Measurements from ENCODE around the gene ABCB8.

The ABCB8 gene

DNA sequence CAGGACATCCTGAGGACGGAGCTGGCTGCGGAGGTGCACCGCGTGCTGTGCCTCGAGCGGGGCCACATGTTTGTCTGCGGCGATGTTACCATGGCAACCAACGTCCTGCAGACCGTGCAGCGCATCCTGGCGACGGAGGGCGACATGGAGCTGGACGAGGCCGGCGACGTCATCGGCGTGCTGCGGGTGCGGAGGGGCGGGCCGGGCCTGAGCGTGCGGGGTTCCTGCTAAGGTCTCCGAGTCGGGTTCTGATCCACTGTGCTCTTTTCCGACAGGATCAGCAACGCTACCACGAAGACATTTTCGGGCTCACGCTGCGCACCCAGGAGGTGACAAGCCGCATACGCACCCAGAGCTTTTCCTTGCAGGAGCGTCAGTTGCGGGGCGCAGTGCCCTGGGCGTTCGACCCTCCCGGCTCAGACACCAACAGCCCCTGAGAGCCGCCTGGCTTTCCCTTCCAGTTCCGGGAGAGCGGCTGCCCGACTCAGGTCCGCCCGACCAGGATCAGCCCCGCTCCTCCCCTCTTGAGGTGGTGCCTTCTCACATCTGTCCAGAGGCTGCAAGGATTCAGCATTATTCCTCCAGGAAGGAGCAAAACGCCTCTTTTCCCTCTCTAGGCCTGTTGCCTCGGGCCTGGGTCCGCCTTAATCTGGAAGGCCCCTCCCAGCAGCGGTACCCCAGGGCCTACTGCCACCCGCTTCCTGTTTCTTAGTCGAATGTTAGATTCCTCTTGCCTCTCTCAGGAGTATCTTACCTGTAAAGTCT, 14.3 kb upstream of the ABCB8 start:
- H3K4me3 ChIP-seq (ENCODE audit: low read depth, low read length), result no peak overlapping the region

DNA sequence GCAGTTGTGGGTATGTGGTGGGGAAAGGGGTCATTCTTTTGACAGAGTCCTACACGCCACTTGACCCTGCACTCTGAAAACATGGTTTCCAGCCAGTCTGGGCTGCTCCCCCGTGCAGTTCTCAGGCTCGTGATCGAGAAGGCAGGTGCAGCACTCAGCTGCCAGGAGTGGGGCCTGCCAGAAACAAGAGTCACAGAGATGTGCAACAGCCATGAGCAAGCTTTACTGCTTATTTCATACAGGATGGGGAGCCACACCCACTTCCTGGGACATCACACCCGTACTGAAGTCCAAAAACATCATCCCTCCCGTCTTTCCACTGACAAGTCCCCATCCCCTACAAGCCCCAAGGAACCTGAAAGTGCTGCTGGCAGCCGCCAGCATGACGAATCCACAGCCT, 13.3 kb upstream of the ABCB8 start:
- no peak overlapping the region for H3K4me3 ChIP-seq (ENCODE audit: low read depth, low read length)

DNA sequence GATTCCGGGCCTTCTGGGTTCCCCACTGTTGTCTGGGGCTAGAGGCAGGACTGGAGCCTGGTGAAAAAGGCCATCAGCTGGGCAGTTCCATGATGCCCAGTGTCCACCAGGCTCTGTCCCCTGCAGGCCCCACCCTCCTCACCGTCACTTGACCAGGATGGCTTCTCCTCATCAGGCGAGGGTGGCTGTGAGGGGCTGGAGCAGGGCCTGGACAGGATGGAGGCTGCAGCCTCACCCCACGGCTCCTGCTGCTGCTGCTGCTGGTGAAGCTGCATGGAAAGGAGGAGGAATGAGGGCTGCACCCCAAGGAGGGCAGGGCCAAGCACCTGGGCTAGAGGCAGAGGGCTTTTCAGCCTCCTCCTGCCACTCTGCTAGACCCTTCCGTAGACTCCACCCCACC, 12.3 kb upstream of the ABCB8 start:
- H3K4me3 ChIP-seq (ENCODE audit: low read depth, low read length), result no peak overlapping the region

DNA sequence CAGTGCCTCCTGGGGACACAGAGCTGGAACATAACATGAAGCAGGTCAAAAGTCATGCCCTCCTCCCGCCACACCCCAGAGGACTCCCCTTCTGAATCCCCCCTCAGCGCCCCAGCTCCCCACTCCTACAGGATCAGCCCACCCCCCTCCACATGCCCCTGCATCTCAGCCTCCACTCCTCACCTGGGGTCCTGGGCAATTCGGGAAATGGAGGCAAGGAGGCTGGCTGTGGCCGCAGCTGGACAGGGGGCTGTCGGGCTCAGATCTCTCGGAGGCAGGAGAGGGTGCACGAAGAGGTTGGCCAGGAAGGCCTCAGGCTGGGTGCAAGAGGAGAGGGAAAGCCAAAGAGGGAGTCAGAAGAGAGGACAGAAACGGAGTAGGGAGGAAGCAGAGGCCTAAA, 11.7 kb upstream of the ABCB8 start:
- H3K4me3 ChIP-seq (ENCODE audit: low read depth, low read length), result no peak overlapping the region

DNA sequence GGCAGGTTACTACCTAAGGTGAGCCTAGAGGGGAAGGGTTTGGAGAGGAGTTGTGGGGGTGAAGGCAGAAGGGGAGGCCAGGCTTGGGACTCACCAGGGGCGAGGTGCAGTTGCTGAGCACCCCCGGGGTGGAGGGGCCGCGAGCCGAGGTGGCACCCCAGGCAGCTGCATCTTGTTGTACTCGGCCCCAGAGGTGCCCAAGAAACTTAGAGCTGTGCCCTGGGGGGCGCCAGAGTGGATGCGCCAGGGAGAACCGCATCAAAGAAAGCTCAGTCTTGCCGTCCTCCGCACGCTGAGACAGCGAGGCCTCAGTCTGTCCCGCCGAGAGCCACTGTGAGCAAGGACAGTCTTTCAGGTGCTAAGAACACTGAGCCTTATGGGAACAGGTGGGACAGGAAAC, 11.3 kb upstream of the ABCB8 start:
- H3K4me3 ChIP-seq (ENCODE audit: low read depth, low read length), result no peak overlapping the region

DNA sequence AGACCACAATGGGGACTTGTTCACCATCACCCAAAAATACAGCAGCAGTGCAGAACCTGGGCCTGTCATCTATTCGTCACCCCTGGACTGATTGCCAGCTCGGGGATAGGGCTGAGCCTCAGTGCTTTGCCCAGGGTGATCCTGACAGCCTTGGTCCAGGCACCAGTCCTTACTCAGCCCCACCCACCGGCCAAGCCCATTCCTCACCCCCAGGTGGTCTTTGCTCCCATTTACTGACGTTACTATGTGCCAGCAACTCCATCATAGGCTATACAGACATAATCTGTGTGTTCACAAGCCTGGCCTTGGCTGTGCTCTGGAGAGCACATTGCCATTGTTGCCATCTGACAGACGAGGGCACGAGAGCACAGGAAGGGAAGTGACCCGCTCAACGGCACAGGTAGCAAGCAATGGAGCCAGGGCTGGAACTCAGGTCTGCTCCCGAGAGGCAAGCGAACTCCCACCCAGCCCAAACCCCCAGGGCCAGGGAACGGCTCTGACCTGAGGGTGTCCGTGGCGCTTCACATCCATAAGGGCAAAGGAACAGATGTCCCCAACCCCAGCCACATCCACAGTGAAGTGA, 10.8 kb upstream of the ABCB8 start:
- no peak overlapping the region for H3K4me3 ChIP-seq (ENCODE audit: low read depth, low read length)

DNA sequence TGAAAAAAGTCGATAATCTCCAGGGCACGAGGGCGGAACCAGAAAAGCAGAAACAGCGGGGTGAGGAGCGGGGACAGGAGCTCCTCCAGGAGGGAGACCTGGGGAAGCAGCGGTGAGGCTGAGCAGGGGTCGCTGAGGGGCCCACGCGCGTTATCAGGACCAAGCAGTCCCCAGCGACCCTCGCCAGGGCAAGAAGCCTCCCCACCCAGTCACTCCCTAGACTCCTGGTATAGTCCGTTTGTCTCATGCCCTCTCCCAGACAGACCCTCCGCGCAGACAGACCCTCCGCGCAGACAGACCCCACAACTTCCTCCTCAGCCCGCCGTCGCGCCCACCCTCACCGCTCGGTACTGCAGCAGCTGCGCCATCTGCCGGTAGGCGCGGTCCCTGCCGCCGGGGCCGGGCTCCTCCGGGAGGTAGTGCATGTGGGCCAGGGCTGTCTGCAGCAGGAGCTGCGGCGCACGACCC, 10.3 kb upstream of the ABCB8 start:
- peak overlapping the region; percentile 17 for H3K4me3 ChIP-seq (ENCODE audit: low read depth, low read length)

DNA sequence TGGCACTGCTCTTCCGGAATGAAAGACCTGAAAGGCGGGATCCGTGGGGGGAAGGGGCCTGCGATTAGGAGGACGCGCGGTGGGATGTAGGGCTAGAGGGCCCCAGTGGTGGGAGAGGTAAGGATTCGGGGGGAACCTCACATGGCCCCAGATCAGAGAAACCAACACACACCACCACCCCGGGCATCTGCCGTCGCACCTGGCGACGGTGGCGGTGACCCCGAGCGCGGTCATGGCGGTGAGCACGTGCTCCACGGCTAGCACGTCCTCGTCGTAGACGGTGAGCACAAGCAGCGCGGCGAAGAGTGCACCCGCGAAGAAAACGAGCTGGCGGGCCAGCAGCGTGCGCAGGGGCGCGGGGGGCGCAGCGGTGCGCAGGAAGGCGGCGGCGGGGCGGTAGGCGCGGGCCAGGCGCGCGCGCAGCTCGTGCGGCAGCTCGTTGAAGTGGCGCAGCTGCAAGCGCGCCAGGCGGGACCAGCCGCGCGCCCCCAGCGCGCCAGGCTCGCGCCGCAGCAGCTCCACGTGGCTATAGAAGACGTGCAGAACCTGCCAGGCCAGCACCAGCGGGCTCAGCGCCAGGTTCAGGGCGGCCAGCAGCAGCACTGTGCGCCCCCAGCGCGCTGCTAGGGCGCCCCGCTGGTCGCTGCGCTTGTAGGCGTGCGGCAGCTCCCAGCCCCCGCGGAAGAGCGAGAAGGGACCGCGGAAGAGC, 9.7 kb upstream of the ABCB8 start:
- H3K4me3 ChIP-seq (ENCODE audit: low read depth, low read length), result no peak overlapping the region

DNA sequence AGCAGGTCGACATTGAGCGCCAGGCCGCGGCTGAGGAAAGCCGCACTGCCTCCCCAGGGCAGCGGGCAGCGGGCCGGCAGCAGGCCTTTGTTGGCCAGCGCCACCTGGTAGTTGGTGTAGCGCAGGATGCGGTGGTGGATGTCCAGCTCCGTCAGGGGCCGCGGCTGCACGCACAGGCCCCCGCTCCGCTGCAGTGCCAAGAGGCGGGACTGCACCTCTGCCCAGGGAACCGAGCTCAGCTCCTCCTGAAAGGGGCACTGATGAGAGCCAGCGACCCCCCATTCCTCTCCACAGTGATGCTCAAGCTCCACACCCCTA, 9.2 kb upstream of the ABCB8 start:
- no peak overlapping the region for H3K4me3 ChIP-seq (ENCODE audit: low read depth, low read length)

DNA sequence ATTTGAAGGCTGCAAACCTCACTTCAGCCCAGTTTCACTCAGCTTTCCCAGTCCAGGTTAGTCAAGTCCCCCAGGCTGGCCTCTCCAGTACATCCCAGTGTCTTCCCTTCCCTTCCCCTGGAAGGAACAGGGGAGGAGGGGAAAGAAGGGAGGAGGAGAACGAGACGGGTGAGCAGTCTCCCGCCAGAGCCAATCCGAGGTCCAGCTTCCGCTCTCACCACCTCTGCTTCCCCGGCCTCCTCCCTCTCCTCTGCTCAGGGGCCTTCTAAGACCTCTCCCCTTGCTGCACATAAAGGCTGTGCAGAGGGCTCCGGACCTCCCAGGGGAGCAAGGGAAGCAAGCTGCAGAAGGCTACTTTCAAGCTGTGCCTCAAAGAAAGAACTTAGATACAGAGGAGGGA, 8.0 kb upstream of the ABCB8 start:
- H3K4me3 ChIP-seq (ENCODE audit: low read depth, low read length), result no peak overlapping the region

DNA sequence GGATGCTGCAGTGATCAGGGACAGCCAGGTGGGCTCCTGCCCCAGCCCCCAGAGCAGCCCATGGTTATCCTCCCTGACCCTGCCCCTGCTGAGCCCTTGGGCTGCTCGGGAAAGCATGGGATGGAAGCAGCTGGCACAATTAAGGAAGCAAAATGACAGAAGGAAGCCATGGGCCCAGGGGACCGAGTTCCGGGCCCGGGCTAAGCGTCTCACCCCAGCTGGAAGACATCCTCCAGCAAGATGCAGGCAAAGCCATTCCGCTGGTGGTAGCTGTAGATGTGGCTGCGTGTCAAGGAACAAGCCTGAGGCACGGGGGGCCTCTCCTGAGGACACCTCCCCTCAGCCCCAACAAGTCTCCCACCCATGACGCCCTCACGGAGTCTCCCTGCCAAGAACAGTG, 5.0 kb upstream of the ABCB8 start:
- no peak overlapping the region for H3K4me3 ChIP-seq (ENCODE audit: low read depth, low read length)

DNA sequence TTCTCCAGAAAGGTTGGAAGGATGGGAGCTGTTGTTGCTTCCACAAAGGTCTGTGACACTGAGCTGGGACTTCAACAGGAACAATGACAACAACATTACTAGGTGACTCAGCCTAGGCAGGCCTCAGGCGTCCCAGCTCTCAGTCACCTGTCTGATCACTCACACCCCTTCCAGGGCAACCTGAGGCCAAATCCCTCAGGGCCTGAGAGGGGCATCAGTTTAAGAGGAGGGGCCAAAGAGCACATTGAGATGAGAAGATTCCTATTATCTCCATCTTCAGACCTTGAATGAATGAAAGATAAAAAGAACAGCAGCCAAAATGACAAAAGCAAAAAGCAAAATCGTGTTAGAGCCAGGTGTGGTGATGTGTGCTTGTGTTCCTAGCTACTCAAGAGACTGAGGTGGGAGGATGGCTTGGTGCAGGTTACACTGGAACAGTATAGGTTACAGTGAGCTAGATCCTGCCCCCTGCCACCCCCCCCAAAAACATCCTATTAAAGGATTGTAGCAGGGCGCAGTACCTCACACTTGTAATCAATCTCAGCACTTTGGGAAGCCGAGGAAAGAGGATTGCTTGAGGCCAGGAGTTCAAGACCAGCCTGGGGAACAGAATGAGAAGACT, 3.7 kb upstream of the ABCB8 start, which contains the start of gene ATG9B:
TSS of gene ATG9B (minus strand) at position 60 of the 622 bp plus-strand sequence. CDS start 71 bp downstream, outside the sequence.
- H3K4me3 ChIP-seq (ENCODE audit: low read depth, low read length), result no peak within 1 kb of the TSS

DNA sequence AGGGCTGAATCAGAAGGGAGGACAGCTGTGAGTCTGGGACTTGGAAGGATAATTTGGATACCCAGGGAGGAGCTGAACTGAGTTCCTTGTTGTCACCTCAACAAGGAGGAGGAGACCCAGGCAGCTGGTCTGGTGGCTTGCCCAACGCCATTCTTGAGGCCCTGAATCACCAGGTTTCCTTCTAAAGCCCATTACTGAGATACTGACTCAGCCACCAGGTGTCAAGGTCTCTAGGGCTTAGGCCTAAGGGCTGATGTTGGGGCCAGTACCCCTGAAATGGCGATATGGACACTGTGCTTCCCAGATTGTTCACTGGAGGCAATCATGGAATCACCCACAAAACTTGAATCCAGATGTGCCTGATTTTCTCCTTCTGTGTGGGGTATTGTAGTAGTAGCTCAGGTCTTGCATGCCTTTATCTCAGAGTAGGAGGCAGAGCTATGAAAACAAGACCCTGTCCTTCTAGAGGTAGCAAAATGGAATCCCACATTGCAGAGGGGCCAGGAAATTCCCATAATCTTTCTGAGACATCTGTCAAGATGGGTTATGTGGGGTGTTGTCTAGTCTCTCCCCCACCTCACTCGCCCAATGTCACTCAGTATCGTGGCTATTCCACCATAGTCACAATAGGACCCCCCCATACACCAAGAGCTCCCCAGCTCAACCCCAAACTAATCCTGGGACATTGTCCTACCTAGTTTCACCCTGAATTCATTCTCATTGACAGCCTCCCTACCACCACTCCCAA, 2.2 kb upstream of the ABCB8 start:
- H3K4me3 ChIP-seq (ENCODE audit: low read depth, low read length), result no peak overlapping the region

DNA sequence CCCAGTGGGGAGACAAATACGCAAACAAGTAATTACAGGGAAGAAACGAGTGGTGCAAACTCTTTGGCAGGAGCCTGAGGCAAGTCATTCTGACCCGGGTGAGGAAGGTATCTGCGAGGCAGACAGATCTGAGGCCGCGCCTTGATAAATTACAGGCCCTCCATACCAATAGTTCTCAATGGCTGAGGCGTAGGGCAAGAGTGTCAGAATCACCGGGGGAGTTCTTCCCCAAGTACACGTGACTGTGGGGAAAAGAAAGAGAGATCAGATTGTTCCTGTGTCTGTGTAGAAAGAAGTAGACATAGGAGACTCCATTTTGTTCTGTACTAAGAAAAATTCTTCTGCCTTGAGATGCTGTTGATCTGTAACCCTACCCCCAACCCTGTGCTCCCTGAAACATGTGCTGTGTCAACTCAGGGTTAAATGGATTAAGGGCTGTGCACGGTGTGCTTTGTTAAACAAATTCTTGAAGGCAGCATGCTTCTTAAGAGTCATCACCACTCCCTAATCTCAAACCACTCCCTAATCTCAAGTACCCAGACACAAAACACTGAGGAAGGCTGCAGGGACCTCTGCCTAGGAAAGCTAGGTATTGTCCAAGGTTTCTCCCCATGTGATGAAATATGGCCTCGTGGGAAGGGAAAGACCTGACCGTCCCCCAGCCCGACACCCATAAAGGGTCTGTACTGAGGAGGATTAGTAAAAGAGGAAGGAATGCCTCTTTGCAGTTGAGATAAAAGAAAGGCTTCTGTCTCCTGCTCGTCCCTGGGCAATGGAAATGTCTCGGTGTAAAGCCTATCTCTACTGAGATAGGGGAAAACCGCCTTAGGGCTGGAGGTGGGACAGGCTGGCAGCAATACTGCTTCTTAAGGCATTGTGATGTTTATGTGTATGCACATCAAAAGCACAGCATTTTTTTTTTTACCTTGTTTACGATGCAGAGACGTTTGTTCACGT, 1.2 kb upstream of the ABCB8 start:
- peak overlapping the region; percentile 89 for H3K4me3 ChIP-seq (ENCODE audit: low read depth, low read length)

DNA sequence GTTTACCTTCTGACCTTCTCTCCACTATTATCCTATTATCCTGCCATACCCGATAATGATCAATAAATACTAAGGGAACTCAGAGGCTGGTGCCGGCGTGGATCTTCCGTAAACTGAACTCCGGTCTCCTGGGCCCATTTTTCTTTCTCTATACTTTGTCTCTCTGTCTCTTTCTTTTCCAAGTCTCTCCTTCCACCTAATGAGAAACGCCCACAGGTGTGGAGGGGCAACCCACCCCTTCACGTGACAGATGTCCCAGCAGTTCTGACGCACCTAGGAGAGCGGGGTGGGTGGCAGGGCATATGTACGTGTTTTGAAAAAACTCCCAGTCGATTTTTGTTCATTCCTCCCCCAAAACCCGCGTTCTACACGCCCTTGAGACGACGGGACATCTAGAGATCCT, 521 bp upstream of the ABCB8 start:
- peak overlapping the region; percentile 89 for H3K4me3 ChIP-seq (ENCODE audit: low read depth, low read length)

DNA sequence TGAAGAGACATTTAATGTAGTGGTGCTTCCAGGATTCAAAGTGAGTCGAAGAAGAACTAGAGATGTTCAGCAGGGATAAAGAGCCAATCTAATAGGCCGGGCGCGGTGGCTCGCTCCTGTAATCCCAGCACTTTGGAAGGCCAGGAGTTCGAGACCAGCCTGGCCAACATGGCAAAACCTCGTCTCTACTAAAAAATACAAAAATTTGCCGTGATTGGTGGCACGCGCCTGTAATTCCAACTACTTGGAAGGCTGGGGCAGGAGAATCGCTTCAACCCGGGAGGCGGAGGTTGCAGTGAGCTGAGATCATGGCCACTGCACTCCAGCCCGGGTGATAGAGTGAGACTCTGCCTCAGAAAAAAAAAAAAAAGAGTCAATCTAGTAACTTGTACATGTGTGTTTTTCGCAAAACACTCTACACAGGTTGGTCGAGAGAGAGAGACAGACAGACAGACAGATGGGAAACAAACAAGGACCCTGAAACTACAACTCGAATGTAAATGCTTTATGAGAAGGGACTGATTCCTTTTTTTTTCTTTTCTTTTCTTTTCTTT, 775 bp downstream of the ABCB8 start:
- H3K4me3 ChIP-seq (ENCODE audit: low read depth, low read length), result peak overlapping the region; percentile 89

DNA sequence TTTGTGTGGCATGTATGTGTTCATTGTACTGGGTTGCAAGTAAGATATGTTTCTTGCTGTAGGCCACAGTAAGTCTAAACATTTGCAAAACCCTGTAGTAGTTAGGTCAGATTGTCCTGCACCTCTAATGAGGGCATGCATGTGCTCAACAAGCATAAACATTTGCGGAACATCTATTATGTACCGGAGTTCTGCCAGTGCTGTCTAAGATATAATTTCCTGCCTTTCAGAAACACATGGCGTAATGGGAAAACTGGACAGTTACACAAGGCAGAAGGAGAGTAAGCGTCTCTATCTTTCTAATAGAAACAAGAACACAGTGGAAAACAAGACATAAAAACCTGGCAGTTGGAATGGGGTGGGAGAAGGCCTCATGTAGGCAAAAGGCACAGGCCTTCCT, 2.8 kb downstream of the ABCB8 start:
- no peak overlapping the region for H3K4me3 ChIP-seq (ENCODE audit: low read depth, low read length)

DNA sequence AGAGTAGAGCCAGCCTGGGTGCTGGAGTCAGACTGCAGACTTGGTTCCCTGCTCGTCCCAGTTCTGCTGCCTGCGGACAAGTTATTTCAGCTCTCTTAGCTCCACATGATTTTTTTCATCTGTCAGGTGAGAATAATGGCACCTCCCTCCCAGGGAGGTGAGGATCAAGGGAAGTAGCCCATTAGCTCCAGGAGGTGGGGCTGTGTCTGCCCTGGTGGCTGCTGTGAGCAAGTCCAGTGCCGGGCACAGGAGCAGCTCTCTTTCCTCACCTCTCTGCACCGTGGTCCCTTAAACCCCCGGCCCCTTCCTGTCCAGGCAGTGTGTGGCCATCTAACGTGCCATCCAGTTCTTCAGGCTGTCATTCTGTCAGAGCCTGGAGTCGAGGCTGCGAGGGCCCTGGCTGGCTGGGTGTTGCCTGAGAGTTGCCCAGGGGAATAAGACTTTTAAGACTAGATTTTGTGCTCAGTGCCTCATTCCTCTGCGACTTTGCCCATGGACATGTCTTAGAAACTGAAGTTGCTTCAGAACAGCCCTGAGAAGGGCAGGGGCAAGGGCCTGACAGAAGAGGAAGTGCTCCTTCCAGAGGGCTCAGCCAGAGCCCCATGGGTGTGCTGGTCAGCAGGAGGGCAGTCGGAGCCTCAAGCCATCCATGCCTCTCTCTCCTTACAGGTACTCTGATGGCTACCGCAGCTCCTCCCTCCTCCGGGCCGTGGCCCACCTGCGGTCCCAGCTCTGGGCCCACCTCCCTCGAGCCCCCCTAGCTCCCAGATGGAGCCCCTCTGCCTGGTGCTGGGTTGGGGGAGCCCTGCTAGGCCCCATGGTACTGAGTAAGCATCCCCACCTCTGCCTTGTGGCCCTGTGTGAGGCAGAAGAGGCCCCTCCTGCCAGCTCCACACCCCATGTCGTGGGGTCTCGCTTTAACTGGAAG, 5.0 kb downstream of the ABCB8 start:
- H3K4me3 ChIP-seq (ENCODE audit: low read depth, low read length), result no peak overlapping the region

DNA sequence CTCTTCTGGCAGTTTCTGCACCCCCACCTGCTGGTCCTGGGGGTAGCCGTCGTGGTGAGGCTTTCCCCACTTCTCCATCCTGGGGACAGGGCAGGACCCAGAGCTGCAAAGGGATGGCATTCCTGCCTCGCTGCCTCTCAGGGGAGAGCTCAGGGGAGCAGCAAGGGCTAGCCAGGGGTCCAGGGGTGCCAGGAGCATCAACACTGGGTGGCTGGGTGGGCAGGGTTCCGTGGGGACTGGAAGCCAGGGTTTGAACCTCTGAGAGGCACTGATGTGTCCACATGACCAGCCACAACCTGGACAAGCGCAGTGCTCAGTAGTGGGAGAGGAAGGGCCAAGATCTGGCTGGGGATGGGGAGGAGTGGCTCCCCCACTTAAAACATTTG, 5.6 kb downstream of the ABCB8 start:
- no peak overlapping the region for H3K4me3 ChIP-seq (ENCODE audit: low read depth, low read length)

Data from iPS-11a (cell line).